ENCODE data around the gene POLR3K. TPM values are rescaled to one million over a fixed set of nuclear protein-coding genes. Genes with fewer than 3 reads are reported as not detected.
A peak's percentile ranks its signal among the peaks of the same experiment; 100 is the strongest.

Gene POLR3K
- total RNA-seq, 1 experiment from 2014 or later = 30.2 TPM

DNA sequence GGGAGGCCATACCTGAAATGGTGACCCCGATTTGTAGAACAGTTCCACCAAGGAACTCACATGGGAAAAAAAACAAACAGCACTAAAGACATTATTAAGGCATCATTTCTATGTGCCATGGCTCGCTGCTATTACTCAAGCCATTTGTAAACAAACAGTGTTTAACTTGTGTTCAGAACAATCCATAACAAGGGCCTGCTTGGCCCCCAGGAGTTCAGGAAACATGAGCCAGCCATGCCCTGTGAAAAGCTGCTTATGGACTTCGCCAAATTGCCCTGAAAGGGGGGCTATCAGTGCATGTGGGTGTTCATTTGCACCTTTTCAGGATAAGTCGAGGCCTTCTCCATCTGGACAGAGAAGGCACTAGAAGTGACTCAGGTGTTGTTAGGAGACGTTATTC is 8.0 kb downstream of the POLR3K start:
- Histone ChIP-seq H3K27me3 (ENCODE audit: low read length) (no peaks in the 10 kb centered on the region), H3K4me3 (ENCODE audit: low read length) (no peak overlapping the region), H3K9me3 (ENCODE audit: low read length) (no peaks in the 10 kb centered on the region), H3K36me3 (ENCODE audit: low read depth, low read length) (peaks cover 8% of the 10 kb centered on the region), H3F3A (ENCODE audit: low read length, unreplicated experiment) (no peaks in the 10 kb centered on the region), H3K27ac (ENCODE audit: low read length) (no peak overlapping the region), H3K79me2 (ENCODE audit: low read length) (peaks cover 8% of the 10 kb centered on the region), H2AFZ (ENCODE audit: low read length) (no peak overlapping the region), H3K9ac (ENCODE audit: low read length) (no peak overlapping the region), H3K4me2 (ENCODE audit: low read length) (no peak overlapping the region), H4K20me1 (ENCODE audit: low read length) (no peaks in the 10 kb centered on the region), H3K9me2 (replicated peaks; ENCODE audit: low read length) (no peaks in the 10 kb centered on the region), H3K4me1 (ENCODE audit: insufficient read depth, low read length) (peaks cover 5% of the 10 kb centered on the region)
- DNase-seq (peak; percentile 22), ATAC-seq (peak; percentile 81)
- intact Hi-C loops (cut with micrococcal nuclease) = no loop called here
- BruUV-seq (replicated peaks) = no TSS peak
- ChIA-PET POLR2A (ENCODE audit: unreplicated experiment) (no interaction called here), CTCF (no interaction called here)
- TF ChIP-seq EZH2 (IDR thresholded peaks at IDR 0.05; ENCODE audit: low read length, unreplicated experiment) = no peak
- TF ChIP-seq CTCF (conservative IDR thresholded peaks at IDR 0.05; ENCODE audit: low read depth, low read length) = no peak
- TF ChIP-seq EZH2phosphoT487 (IDR thresholded peaks at IDR 0.05; ENCODE audit: borderline replicate concordance, low read length) = no peak

DNA sequence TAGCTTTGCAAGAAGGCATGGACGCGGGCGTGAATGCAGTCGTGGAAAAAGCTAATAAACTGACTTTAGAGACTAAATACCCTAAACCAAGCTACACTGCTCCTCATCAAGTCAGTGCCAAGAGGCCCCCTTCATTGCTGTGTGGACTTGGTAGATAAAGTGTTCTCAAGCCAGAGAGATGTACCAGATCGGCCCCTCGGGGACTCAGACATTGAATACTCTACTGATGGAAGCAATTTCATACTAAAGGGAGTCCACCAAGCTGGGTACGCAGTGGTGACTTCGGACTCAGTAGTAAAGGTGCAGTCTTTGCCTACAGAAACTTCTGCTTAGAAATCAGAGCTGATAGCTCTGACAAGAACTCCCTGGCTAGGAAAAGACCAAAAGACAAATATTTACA is 8.8 kb downstream of the POLR3K start:
- no peaks in the 10 kb centered on the region for H3K27me3 ChIP-seq (ENCODE audit: low read length)
- no peak overlapping the region for H3K4me3 ChIP-seq (ENCODE audit: low read length)
- POLR2A ChIA-PET (ENCODE audit: unreplicated experiment) = no interaction called here
- no peak overlapping the region for H3K4me2 ChIP-seq (ENCODE audit: low read length)
- no peak overlapping the region for H2AFZ ChIP-seq (ENCODE audit: low read length)
- intact Hi-C loops (cut with micrococcal nuclease) = no loop called here
- H3F3A ChIP-seq (ENCODE audit: low read length, unreplicated experiment) = no peaks in the 10 kb centered on the region
- H3K79me2 ChIP-seq (ENCODE audit: low read length) = peaks cover 3% of the 10 kb centered on the region; the same call in 1 of the 2 replicates
- DNase-seq (no peak), ATAC-seq (no peak)
- H3K27ac ChIP-seq (ENCODE audit: low read length) = no peak overlapping the region
- TF ChIP-seq EZH2phosphoT487 (IDR thresholded peaks at IDR 0.05; ENCODE audit: borderline replicate concordance, low read length) = no peak
- no peak for TF ChIP-seq CTCF (conservative IDR thresholded peaks at IDR 0.05; ENCODE audit: low read depth, low read length)
- no peak for TF ChIP-seq EZH2 (IDR thresholded peaks at IDR 0.05; ENCODE audit: low read length, unreplicated experiment)
- peaks cover 5% of the 10 kb centered on the region for H3K4me1 ChIP-seq (ENCODE audit: insufficient read depth, low read length)
- H3K9me2 ChIP-seq (replicated peaks; ENCODE audit: low read length) = no peaks in the 10 kb centered on the region
- no peaks in the 10 kb centered on the region for H3K9me3 ChIP-seq (ENCODE audit: low read length)
- no TSS peak for BruUV-seq (replicated peaks)
- no peak overlapping the region for H3K9ac ChIP-seq (ENCODE audit: low read length)
- H4K20me1 ChIP-seq (ENCODE audit: low read length) = no peaks in the 10 kb centered on the region
- H3K36me3 ChIP-seq (ENCODE audit: low read depth, low read length) = peaks cover 8% of the 10 kb centered on the region
- CTCF ChIA-PET = no interaction called here

GRCh38 chr16:43294-43693 is 10.1 kb downstream of the POLR3K start:
- Histone ChIP-seq H4K20me1 (ENCODE audit: low read length) (no peaks in the 10 kb centered on the region), H3K9ac (ENCODE audit: low read length) (no peak overlapping the region), H3K4me3 (ENCODE audit: low read length) (no peak overlapping the region), H3K79me2 (ENCODE audit: low read length) (peaks cover 3% of the 10 kb centered on the region; the same call in 1 of the 2 replicates), H3K4me2 (ENCODE audit: low read length) (no peak overlapping the region), H3K4me1 (ENCODE audit: insufficient read depth, low read length) (peaks cover 9% of the 10 kb centered on the region), H3K9me2 (replicated peaks; ENCODE audit: low read length) (no peaks in the 10 kb centered on the region), H3K27me3 (ENCODE audit: low read length) (no peaks in the 10 kb centered on the region), H2AFZ (ENCODE audit: low read length) (no peak overlapping the region), H3F3A (ENCODE audit: low read length, unreplicated experiment) (no peaks in the 10 kb centered on the region), H3K27ac (ENCODE audit: low read length) (no peak overlapping the region), H3K9me3 (ENCODE audit: low read length) (no peaks in the 10 kb centered on the region), H3K36me3 (ENCODE audit: low read depth, low read length) (peaks cover 8% of the 10 kb centered on the region)
- DNase-seq (no peak), ATAC-seq (no peak)
- ChIA-PET CTCF (no interaction called here), POLR2A (ENCODE audit: unreplicated experiment) (no interaction called here)
- BruUV-seq (replicated peaks) = no TSS peak
- no peak for TF ChIP-seq CTCF (conservative IDR thresholded peaks at IDR 0.05; ENCODE audit: low read depth, low read length)
- TF ChIP-seq EZH2phosphoT487 (IDR thresholded peaks at IDR 0.05; ENCODE audit: borderline replicate concordance, low read length) = no peak
- TF ChIP-seq EZH2 (IDR thresholded peaks at IDR 0.05; ENCODE audit: low read length, unreplicated experiment) = no peak
- intact Hi-C loops (cut with micrococcal nuclease) = no loop called here

Measured in PC-3 (cell line).